Stimulated activated CD8-positive, alpha-beta memory T cell treated with anti-CD3 and anti-CD28 coated beads, Interleukin-7, amount 100 ng/mL, for 1 hour (primary cell): ENCODE data around the gene RBM19.

ENCODE experiments used
- DNase-seq, 2 donors: peaks; one replicate each; pipeline ENCODE4 v3.0.0-alpha.2; 2020; ENCODE audit warnings: low read depth in 2 of 2

The RBM19 gene

DNA sequence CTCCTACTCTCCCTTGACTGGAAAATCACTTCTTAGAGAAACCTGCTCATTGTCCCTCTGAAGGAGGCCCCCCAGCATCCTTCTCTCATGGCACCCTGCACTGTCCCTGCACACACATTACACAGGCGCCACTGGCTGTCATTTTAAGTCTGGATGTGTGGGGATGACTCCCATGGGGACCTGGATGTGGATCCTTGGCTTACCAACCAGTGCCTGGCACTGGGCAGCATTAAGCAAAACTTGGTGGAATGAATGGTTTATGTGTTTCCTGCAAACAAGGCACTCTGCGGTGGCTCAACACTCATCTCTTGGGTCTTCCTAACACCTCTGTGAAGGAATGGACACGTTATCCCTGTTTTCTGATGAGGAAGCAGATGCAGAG is 162.4 kb downstream of the RBM19 start:
- DNase-seq, result no peak

DNA sequence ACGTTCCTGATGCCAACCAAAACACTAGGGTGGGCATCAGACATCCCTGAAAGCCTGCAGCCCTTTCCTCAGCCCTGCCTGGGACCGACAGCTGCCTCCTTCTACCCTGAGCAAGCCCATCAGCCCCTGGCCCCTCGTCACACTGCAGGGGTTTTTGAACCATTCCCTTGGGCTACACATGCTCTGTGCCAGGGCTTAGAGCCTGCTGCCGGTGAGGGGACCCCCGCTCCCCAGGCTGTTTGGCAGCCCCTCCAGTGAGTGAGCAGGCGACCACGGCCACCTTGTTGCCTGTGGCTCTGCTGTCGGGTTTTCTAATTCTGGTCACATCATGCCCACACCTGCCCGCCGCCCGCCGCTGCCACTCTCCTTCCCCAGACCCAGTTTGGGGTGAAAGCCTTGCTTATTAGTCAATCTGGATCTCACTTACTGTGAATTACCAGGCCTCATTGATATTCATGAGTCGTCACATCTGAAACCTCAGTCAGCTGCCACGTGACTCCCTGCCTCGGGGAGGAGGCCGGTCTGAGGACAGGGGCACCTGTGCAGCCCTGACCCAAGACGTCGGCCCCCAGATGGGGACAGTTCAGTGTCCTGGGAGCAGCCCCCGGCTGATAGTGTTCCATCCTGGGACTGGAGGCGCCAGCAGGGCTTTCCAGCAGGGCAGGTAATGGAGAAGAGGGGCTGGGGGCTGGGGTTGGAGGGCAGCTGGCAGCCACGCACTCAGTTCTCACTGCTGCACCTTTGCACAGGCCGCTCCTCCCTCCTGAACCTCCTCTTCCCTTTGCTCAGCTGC is 163.0 kb downstream of the RBM19 start:
- no peak for DNase-seq

DNA sequence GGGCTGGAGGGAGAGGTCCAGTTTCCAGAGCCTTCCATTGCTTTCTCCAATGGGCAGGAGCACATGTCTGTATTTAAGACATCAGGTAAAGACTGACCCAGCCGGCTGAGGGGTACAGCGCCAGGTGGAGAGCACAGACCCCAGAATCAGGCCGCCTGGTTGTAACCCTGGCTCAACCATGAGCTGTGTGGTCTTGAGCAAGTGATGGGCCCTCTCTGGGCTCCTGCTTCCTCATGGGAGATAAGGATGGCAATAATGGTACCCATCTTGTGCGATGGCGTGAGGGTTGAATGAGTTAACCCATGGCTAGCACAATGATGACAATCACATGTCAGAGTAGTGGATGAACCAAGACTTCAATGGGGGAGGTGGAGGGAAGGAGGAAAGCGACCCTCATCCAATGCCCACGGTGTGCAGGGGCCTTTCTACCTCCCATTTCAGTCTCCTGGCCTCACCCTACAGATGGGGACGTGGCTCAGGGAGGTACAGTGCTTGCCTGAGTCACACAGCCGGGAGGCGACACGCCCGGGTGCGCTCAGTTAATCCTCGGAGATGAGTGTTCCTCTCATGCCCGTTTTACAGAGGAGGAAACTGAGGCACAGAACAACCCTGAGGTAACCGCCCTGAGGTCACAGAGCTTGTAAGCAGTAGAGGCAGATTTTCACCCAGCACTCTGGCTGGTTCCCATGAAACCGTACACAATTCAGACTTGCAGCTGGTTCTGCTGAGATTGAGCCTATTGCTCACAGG is 163.9 kb downstream of the RBM19 start:
- DNase-seq, result no peak

DNA sequence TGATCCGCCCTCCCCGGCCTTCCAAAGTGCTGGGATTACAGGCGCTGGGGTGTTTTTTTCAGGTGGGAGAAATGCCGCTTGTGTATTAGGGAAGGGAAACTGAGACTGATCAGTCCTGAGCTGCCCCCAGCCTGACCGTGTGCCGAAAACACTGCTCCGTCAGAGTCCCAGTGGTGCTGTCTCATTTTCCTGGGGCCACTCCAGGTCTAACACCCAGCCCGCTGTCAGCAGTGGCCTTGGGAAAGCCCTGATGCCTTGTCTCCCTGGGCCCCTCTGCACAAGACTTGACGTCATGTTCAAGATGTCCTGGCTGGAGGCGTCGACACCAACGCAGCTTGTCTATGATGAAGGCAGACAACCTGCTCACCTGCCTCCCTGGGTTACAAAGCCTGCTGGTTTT is 165.9 kb downstream of the RBM19 start:
- DNase-seq, result no peak

DNA sequence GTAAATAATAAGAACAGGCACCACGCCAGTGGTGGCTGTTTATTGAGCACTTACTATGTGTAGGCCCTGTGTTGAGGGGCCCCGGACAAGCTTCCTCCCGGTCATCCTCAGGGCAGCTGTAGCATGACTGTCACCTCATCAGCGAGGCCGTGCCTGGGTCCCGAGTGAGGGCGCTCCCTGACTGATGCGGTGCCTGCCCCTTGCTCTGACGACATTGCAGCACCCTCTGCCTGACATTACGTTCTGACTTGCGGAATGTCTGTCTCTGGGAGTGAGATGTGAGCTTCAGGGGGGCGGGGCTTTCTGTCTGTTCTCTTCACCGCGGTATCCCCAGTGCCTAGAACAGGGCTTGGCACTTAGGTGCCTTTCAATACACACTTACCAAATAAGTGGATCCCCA is 167.6 kb downstream of the RBM19 start:
- no peak for DNase-seq

DNA sequence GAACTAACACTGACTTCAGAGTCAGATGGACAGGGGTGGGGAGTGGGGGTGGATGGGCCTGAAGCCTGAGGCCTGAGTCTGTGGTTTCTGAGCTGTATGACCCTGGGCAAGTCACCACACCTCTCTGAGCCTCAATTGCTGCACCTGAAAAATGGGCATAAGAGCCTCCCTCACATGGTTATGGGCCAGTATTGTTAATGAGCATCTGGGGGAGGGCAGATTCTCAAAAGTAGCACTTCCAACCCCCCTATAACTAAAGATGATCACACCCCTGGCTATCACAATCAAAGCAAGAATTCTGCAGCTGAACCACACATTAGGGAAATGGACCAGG is 168.6 kb downstream of the RBM19 start:
- no peak for DNase-seq

DNA sequence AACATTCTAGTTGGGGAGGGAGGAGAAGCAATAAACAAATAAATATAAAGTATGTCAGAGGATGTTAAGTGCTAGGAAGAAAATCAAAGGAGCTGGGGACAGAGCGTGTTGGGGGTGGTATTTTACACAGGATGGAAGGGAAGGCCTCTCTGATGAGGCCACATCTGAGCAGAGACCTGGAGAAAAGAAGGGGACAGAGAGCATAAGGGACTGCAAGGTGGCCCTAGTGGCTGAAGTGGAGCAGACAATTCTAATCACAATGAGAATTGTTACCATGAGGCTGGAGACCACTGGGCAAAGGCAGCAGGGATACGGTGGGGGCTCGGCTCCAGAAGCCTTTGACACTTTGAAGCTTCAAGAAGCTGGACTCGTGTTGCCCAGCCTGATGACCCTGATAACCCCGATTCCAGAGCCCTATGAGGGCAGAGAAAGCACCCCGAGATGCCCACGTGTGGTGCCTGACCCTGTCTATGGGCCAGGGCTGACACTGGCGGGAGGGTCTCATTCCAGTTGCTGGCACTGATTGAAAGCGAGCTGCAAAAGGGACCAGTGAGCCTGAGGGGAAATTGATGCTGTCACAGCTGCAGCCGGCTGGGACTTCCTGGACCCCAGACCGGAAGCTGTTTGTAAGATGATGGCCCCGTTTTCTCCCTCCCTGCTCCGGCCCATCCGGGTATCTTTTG is 169.1 kb downstream of the RBM19 start:
- DNase-seq, result no peak

DNA sequence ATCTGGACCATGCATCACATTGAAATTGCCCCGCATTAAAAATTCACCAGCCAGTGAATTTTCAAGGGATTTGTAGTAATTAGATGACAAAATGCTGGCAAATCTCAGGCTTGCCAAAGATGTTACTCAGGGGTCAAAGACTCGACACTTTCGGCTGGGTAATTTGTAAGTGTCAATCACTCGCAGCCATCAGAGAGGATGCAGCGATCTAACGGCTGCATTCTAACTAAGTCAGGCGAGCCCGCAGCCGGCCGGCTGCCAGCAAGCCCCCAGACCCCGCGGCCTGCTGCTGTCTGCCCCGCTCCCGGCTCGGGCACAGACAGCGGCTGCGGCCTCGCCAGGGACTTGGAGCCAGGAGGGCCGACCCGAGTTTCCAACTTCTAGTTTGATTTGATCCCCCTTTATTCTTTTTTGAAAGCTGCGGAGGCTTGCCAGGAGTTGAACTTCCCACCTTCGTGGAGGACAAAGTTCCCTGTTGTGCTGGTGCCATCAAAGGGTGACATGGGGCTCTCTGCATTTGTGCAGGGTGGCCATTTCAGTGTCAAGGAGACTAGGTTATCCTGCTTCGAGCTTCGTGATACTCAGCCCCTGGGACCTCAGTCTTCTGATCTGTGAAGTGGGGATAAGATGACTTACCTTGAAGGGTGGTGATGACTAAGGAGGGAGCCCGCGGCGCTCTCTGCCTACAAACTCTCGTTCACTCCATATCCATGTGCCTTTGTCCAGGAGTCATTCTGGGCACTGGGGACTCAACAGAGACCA is 169.9 kb downstream of the RBM19 start:
- no peak for DNase-seq

DNA sequence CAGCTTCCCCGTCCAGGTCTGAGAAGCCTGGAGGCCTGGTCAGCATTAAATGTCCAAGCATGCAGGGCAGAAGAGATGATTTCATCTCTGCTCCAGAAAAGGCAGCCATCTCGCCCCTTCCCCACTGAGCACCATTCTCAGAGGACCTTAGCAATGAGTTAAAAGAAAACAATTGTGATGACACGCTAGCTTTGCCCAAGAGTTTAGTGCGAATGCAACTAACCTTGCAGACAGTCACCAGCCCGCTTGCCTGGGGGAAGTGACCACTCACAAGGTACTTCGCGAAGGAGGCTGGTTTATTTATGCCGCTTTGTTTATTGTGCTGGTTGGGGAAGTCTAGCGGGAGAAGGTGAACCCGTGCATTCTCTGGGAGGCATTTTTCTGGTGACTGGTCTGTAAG is 170.7 kb downstream of the RBM19 start:
- DNase-seq, result no peak

DNA sequence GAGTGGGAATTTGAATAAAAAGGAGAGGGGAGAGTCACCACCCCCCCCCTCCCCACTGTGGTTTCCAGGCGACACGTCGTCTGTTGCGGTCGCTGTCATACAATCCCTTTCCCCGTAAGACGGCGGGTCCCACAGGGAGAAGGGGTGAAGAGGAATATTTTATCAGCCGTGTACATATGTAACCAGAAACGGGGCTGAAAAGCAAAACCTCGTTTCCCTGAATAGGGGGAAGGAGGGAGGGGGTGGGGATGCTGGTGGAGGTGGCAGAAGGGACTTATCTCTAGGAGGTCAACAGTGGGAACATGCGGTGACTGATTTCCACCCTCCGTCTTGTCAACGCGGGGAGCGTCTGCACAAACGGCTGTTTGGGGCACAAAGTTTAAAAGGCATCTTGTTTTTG is 171.4 kb downstream of the RBM19 start:
- DNase-seq, result no peak

DNA sequence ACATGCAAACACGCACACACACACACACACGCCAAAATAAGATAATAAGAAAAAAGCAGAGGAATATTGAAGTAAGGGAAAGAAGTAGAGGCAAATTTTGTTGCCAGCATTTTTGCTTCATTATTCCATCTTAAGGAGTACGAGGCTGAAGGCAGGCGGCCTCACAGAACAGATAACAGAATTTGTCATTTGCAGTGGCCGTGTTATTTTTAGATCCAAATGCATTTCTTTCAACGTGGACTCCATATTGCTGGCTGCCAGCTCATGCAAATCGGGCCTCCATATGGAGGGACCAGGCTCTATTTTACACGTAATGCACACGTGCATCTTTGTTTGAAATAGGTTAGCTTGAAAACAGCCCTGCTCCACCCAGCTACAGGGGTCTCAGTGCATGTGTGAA is 172.9 kb downstream of the RBM19 start:
- no peak for DNase-seq

DNA sequence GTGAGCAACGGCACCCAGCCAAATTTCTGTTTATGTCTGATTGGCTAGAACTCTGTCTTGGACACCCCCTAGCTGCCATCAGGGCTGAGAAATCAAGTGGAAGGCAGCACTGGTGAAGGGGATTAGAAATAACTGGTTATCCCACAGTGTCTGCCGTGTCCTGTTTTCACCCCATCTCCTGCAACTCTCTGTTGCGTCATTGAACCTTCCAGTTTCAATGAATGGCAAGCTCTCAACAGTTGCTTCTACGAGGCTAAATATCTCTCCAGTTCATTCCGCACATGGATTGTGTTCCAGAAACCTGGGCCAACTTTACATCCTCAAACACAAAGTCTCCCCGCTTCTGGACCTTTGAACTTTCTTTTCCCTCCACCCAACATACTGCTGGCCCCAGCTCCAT is 173.7 kb downstream of the RBM19 start:
- no peak for DNase-seq

DNA sequence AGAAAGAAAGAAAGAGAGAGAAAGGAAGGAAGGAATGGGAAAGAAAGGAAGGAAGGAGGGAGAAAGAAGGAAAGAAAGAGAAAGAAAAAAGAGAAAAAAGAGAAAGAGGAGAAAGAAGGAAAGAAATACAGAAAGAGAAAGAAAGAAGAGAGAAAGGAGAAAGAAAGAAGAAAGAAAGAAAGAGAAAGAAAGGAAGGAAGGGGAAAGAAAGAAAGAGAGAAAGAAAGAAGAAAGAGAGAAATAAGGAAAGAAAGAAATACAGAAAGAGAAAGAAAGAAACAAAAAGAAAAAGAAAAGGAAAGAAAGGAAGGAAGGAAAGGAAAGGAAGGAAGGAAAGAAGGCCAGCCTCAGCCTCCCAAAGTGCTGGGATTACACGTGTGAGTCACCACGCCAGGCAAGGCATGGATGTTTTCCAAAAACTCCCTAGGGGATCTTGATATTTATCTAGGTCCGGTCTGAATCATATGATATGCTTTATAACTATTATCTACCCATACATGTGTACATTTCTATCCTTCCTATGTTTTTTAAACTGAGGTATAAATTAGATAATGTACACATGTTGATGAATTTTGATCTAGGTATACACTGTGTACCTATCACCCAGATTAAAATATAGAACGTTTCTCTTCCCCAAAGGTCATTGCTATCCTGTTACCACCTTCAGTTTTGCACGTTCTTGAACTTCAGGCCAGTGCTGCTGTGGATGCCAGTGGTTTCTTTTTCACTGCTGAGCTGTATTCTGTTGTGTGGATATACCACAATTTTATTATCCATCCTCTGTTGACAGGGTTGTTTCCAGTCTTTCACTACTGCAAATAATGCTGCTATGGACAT is 177.9 kb downstream of the RBM19 start:
- no peak for DNase-seq

DNA sequence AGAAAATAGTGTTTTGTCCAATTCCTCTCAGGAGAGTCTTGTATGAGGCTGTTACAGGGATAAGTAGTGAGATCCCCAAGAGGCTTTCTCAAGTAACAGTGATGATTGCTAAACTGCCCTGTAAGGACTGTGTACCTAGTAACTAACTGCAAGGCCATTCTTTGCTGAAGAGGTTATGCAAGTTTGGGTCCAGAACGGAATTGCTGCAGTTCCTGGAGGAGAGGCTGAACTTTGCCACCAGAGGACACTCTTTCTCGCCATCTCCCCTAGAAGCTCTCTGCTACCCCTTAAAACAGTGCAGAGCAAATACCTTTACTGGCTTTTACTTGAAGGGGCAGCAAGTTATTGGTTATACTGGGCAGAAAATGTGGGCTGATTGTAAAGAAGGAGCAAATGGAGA is 180.0 kb downstream of the RBM19 start:
- DNase-seq, result no peak

DNA sequence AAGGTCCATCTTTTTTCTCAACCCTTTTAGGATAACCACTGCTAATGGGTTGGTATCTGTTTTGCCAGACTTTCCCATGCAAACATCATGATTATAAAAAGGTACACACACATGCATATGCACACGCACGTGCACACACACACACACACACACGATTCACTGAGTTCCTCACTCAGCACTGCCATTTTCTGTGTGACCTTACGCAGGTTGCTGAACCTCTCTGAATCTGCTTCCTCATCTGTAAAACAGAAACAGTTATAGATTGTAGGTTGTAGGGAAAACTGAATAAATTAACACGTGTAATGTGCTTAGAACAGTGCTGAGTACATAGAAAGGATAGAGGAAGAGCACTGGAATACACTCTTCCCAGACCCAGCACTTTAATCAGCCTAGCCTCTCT is 182.3 kb downstream of the RBM19 start:
- no peak for DNase-seq

DNA sequence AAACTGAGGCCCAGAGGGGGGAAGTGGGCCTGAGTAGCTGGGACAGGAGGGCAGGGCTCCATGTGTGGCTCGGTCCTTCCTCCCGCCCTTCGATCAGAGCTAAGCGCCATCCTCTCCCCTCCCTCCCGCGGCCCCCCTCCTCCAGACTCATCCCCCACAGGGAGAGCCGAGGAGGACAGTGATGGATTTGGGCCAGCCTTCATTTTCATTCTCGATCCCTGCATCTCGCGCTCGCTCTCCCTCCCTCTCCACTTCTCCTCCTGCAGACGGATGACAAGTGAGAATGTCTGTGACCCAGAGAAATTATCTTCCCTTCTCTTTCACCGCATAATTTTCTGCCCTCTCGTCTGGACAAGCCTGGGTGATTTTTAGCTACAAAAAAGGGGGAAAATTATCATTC is 183.3 kb downstream of the RBM19 start:
- DNase-seq, result no peak

DNA sequence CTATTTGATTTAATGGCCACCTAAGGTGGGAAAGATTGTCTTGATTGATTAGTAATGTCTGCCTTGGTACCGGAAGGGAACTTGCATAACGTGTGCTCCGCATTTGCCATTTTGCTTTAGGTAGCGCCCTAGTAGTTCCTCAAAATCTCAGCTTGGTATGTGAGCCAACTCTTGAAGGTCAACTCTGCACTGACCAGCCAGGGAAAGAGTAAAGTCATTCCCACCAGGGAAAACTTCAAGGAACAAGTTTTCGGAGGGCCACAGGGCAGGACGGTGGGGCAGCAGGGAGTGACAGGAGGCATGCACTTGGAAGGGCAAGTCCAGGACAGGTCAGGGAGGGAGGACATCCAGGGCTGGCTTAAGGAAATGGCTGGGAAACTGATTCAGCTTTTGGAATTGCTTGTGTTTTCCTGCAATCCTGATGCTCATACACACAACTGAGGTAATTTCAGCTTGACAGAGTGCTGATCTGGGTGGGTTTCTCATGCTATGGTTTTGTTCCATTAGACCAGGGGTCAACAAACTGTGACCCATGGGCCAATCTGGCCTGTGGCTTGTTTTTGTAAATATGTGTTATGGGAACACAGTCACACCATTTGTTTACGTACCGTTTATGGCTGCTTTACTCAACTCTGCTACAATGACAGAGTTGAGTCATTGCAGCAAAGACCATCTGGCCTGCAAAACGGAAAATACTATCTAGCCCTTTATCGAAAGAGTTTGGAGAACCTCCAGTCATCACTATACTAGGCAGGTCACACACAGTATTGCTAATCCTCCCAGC is 184.5 kb downstream of the RBM19 start:
- DNase-seq, result no peak

DNA sequence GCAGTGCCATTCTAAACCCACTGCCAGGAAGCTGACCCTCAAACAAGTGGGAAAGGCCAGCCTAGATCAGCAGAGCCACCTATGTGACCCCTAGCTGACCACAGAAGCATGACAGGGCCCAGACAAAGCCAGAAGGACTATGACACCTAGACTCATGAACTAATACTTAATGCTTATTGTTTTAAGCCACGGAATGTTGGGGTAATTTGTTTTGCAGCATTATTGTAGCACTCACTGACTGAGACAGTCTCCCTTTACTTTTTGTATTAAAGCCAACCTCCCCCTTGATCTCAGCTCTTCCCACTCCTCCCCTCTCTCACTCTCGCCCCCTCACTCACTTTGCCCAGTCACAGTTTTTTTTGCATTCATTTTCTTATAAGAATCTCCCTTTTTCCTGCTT is 186.4 kb downstream of the RBM19 start:
- no peak for DNase-seq

DNA sequence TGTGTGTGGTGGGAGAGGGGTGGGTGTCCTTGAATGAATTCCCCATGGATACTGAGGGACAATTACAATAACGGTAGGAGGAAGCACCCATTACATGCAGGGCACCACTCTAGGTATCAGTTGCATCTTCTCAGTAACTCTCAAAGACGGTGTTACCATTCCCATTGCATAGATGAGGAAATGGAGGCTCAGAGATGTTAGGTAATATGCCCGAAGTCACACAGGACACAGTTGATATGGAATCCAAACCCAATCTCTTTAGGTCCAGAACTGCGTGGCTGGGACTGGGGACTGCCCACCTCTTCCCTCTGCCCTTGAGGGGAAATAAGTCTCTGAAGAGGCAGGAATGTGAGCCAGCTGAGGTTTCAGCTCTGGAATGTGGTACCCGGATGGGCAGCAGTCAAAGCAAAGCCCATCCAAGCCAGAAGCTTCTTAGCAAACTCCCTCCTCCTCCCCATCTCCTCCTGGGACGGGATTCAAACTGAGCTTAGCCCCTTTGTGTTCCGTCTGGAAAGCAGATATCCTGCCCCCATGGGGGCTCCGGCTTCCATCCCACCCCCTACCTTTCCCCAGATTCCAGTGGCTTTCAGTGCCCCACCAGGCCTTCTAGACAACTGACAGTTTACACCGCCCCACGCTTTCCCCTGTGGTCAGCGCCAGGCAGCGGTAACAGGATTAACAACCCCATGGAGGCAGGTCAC is 187.5 kb downstream of the RBM19 start:
- DNase-seq, result no peak

DNA sequence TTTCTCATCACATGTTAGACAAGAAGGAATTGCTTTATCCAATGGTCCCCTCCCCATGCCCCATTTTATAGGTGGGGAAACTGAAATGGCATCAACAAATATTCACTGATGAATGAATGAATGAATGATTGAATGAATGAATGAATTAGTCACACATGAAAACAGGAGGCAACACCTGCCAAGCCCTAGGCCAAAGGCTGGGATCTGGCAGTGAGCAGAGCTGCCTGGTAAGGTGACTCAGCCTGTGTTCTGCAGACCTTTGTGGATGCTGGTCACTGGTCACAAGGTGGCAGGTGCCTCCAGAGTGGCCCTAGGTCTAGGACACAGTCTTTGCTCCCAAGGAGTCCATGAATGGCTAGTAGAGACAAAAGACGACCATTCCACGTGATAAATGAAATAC is 188.4 kb downstream of the RBM19 start:
- no peak for DNase-seq
